ENCODE data around the gene CHST1. TPM values are rescaled to one million over a fixed set of nuclear protein-coding genes. Genes with fewer than 3 reads are reported as not detected.

CHST1 gene
- total RNA-seq: 12.3 and 24.9 TPM in 2 replicates

GRCh38 chr11:45665206-45665932 lies at the start of gene CHST1:
Gene CHST1, minus strand, starts transcription at chr11:45665622. Its CDS starts 14,699 bp downstream, at chr11:45650923.

Other genes starting within 250 kb of the CHST1 start
- gene SLC35C1, start 139.5 kb upstream of the CHST1 start, total RNA-seq: 23.3 and 24.5 TPM in 2 replicates
- 6.8 and 9.7 TPM in 2 replicates for gene CRY2, start 181.9 kb upstream of the CHST1 start, total RNA-seq
- 11.4 and 19.1 TPM in 2 replicates for gene MAPK8IP1, start 220.0 kb upstream of the CHST1 start, total RNA-seq
- 0.65 TPM in 1 of 2 replicates, not detected in the other for gene FREY1, start 241.6 kb upstream of the CHST1 start, total RNA-seq